HEK293 (cell line): ENCODE results near the gene FMN1.

ENCODE experiments used
- EGR2 ChIP-seq: fragments of 450-650 bp; formaldehyde crosslinking; IDR thresholded peaks from 2 replicates; pipeline ENCODE4 v1.5.1; 2016; ENCODE audit warnings: low read depth, missing biosample characterization, missing genetic modification characterization
- ZSCAN30 ChIP-seq: fragments of 450-650 bp; IDR thresholded peaks from 2 replicates; pipeline ENCODE4 v1.5.1; 2018; ENCODE audit warnings: missing biosample characterization, mild to moderate bottlenecking, missing genetic modification characterization, moderate library complexity
- TF ChIP-seq, protein P1 (sequence below): fragments of 450-650 bp; formaldehyde crosslinking; IDR thresholded peaks from 2 replicates; pipeline ENCODE4 v1.5.1; 2016; ENCODE audit warnings: missing biosample characterization, missing genetic modification characterization

DNA sequence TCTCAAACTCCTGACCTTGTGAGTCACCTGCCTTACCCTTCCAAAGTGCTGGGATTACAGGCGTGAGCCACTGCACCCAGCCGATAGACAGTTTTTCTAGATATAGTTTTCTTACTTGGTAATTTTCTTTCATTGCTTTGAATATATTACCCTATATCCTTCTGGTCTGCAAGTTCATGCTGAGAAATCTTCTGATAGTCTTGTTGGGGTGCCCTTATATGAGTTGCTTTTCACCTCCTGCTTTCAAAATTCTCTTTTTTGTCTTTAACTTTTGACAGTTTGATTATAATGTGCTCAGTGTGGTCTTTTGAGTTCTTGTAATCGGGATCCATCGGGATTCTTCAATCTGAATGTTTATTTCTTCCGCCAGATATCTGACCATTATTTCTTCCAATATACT lies 259.4 kb downstream of the FMN1 start:
- TF ChIP-seq ZSCAN30 (tag by site-specific recombination) (no peak), EGR2 (no peak)
- TF ChIP-seq, protein P1, sequence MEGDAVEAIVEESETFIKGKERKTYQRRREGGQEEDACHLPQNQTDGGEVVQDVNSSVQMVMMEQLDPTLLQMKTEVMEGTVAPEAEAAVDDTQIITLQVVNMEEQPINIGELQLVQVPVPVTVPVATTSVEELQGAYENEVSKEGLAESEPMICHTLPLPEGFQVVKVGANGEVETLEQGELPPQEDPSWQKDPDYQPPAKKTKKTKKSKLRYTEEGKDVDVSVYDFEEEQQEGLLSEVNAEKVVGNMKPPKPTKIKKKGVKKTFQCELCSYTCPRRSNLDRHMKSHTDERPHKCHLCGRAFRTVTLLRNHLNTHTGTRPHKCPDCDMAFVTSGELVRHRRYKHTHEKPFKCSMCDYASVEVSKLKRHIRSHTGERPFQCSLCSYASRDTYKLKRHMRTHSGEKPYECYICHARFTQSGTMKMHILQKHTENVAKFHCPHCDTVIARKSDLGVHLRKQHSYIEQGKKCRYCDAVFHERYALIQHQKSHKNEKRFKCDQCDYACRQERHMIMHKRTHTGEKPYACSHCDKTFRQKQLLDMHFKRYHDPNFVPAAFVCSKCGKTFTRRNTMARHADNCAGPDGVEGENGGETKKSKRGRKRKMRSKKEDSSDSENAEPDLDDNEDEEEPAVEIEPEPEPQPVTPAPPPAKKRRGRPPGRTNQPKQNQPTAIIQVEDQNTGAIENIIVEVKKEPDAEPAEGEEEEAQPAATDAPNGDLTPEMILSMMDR (tag by site-specific recombination) = no peak
